GM12891 (cell line): ENCODE results near the gene STXBP4.

Experiments used
- POLR2A ChIP-seq: IDR thresholded peaks from 2 replicates; pipeline ENCODE4 v1.6.1; 2011; ENCODE audit warnings: low read depth, low read length, control low read depth
- SPI1 ChIP-seq: IDR thresholded peaks from 2 replicates; pipeline ENCODE4 v1.6.1; 2011; ENCODE audit warnings: low read depth, low read length, control low read depth
- TAF1 ChIP-seq: IDR thresholded peaks from 2 replicates; pipeline ENCODE4 v1.6.1; 2011; ENCODE audit warnings: low read depth, low read length, control low read depth

DNA sequence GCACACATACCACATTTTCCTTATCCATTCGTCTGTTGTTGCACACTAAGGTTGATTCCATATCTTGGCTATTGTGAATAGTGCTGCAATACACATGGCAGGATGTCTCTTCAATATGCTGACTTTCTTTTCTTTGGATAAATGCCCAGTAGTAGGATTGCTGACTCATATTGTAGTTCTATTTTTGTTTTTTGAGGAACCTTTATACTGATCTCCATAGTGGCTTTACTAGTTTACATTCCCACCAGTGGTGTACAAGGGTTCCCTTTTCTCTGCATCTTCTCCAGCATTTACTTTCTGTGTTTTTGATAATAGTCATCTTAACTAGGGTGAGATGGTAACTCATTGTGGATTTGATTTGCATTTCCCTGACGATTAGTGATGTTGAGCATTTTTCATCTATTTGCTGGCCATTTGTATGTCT is 118.1 kb downstream of the STXBP4 start:
- no peak for TF ChIP-seq TAF1
- TF ChIP-seq POLR2A: no peak
- TF ChIP-seq SPI1: no peak
